ENCODE data around the gene NSMCE4A. TPM values are rescaled to one million over a fixed set of nuclear protein-coding genes. Genes with fewer than 3 reads are reported as not detected.

The NSMCE4A gene
- total and polyA plus RNA-seq, 9 of the 15 experiments (the other 6 are each of a cell fraction or from before 2014, with no cell fraction given): 8.4 to 88.5 (median 46.4) TPM

GRCh38 chr10:121927318-121927840 is 47.6 kb downstream of the NSMCE4A start (continued):
- 0 out of 2 replicates have a peak, but pooled peaks have one; percentile 16 for TF ChIP-seq HNRNPL (IDR thresholded peaks at IDR 0.05; ENCODE audit: low read depth, low read length)
- TF ChIP-seq ZNF584 (CRISPR knock-in tag; IDR thresholded peaks at IDR 0.05; ENCODE audit: low read depth): 0 out of 2 replicates have a peak, but pooled peaks have one; percentile 3
- no peak for TF ChIP-seq KLF13 (tag; IDR thresholded peaks at IDR 0.05; ENCODE audit: borderline replicate concordance, low read depth)
- TF ChIP-seq NFRKB (IDR thresholded peaks at IDR 0.05; ENCODE audit: low read depth): no peak
- TF ChIP-seq ZNF263 (CRISPR knock-in tag; IDR thresholded peaks at IDR 0.05; ENCODE audit: borderline replicate concordance): no peak
- TF ChIP-seq ZNF507 (tag; conservative IDR thresholded peaks at IDR 0.05): no peak
- TF ChIP-seq ZNF121 (CRISPR knock-in tag; conservative IDR thresholded peaks at IDR 0.05): no peak
- TF ChIP-seq PREB (CRISPR knock-in tag; IDR thresholded peaks at IDR 0.05): no peak
- peak in 1 of 3 experiments; percentile 72 for TF ChIP-seq YY1 (IDR thresholded peaks at IDR 0.05; ENCODE audit: borderline replicate concordance in 1 of 3, control insufficient read depth in 1 of 3, extremely low read depth in 1 of 3, insufficient read depth in 3 of 3, insufficient read length in 1 of 3, insufficient replicate concordance in 2 of 3, low read depth in 1 of 3, low read length in 2 of 3)
- TF ChIP-seq FIP1L1 (IDR thresholded peaks at IDR 0.05; ENCODE audit: low read depth, low read length, poor library complexity, severe bottlenecking): peak; percentile 17
- TF ChIP-seq, protein P1, sequence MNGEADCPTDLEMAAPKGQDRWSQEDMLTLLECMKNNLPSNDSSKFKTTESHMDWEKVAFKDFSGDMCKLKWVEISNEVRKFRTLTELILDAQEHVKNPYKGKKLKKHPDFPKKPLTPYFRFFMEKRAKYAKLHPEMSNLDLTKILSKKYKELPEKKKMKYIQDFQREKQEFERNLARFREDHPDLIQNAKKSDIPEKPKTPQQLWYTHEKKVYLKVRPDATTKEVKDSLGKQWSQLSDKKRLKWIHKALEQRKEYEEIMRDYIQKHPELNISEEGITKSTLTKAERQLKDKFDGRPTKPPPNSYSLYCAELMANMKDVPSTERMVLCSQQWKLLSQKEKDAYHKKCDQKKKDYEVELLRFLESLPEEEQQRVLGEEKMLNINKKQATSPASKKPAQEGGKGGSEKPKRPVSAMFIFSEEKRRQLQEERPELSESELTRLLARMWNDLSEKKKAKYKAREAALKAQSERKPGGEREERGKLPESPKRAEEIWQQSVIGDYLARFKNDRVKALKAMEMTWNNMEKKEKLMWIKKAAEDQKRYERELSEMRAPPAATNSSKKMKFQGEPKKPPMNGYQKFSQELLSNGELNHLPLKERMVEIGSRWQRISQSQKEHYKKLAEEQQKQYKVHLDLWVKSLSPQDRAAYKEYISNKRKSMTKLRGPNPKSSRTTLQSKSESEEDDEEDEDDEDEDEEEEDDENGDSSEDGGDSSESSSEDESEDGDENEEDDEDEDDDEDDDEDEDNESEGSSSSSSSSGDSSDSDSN (IDR thresholded peaks at IDR 0.05; ENCODE audit: borderline replicate concordance in 1 of 2, low read depth in 2 of 2, low read length in 2 of 2): 0 out of 4 replicates have a peak, but pooled peaks of 1 of the 2 experiments have one; percentile 17

Data from K562 (cell line).